BLaER1 treated with 17β-estradiol and CSF1 and Interleukin-3, amounts not matched to agents 10 nM and 100 nM (cell line): ENCODE data around the gene ASCL2.
"Not testable (repeated sequence)": the region's sequence is repeated elsewhere in the genome, so short reads cannot be mapped to it uniquely, and the experiment has no call there.

Experiments used
- H3K27ac ChIP-seq, 11 experiments: shearing (Covaris generic); formaldehyde crosslinking; 2 replicates each; pipeline ENCODE4 v1.8.1; 2022
- H3K27me3 ChIP-seq, 11 experiments: shearing (Covaris generic); formaldehyde crosslinking; 2 replicates each; pipeline ENCODE4 v1.8.1; 2022
- H3K36me3 ChIP-seq, 11 experiments: shearing (Covaris generic); formaldehyde crosslinking; 2 replicates each; pipeline ENCODE4 v1.8.1; 2022
- H3K4me1 ChIP-seq, 10 experiments: shearing (Covaris generic); formaldehyde crosslinking; 2 replicates each; pipeline ENCODE4 v1.8.1; 2022
- H3K4me2 ChIP-seq, 11 experiments: shearing (Covaris generic); formaldehyde crosslinking; 2 replicates each; pipeline ENCODE4 v1.8.1; 2022
- H3K4me3 ChIP-seq, 10 experiments: shearing (Covaris generic); formaldehyde crosslinking; 2 replicates each; pipeline ENCODE4 v1.8.1; 2022
- H3K9ac ChIP-seq, 11 experiments: shearing (Covaris generic); formaldehyde crosslinking; 2 replicates each; pipeline ENCODE4 v1.8.1; 2022
- H3K9me3 ChIP-seq, 11 experiments: shearing (Covaris generic); formaldehyde crosslinking; replicated peaks in 1 of 11; 2 replicates each; pipeline ENCODE4 v1.8.1; 2022
- H4K20me1 ChIP-seq, 11 experiments: shearing (Covaris generic); formaldehyde crosslinking; 2 replicates each; pipeline ENCODE4 v1.8.1; 2022
- Cebpa-rat ChIP-seq, 11 experiments: shearing (Covaris generic); IDR thresholded peaks; 2 replicates each; pipeline ENCODE4 v1.8.1; 2022

ASCL2 gene

GRCh38 chr11:2250041-2250440 lies 20.3 kb downstream of the ASCL2 start:
- H3K9ac ChIP-seq = peak overlapping the region in 1 of 11 experiments; percentile 16; a peak in 1 of 22 replicates
- peak overlapping the region in 9 of 11 experiments; percentile 15 to 76 (median 60); a peak in 17 of 22 replicates for H3K4me2 ChIP-seq
- H4K20me1 ChIP-seq = no peaks in the 10 kb centered on the region; a peak in 3 of 22 replicates
- peaks cover 0 to 18% (median 7%) of the 10 kb centered on the region in 11 experiments; a peak in 10 of 22 replicates for H3K27me3 ChIP-seq
- H3K4me3 ChIP-seq = no peak overlapping the region
- H3K4me1 ChIP-seq = peaks cover 0 to 31% (median 27%) of the 10 kb centered on the region in 10 experiments; a peak in 18 of 20 replicates
- no peak for TF ChIP-seq Cebpa-rat (IDR thresholded peaks at IDR 0.05)
- no peaks in the 10 kb centered on the region for H3K36me3 ChIP-seq
- peaks cover 0 to 13% (median 0%) of the 10 kb centered on the region in 11 experiments; a peak in 2 of 22 replicates for H3K9me3 ChIP-seq
- no peak overlapping the region for H3K27ac ChIP-seq

- H4K20me1 ChIP-seq = no peaks in the 10 kb centered on the region; a peak in 3 of 22 replicates
- H3K27ac ChIP-seq = no peak overlapping the region
- H3K4me2 ChIP-seq = peak overlapping the region; percentile 1 to 76 (median 63); a peak in 20 of 22 replicates
- H3K36me3 ChIP-seq = no peaks in the 10 kb centered on the region
- TF ChIP-seq Cebpa-rat (IDR thresholded peaks at IDR 0.05) = no peak
- peaks cover 0 to 7% (median 0%) of the 10 kb centered on the region in 11 experiments; a peak in 1 of 22 replicates for H3K9me3 ChIP-seq
- no peak overlapping the region for H3K9ac ChIP-seq
- H3K27me3 ChIP-seq = peaks cover 0 to 18% (median 7%) of the 10 kb centered on the region in 11 experiments; a peak in 10 of 22 replicates
- H3K4me3 ChIP-seq = no peak overlapping the region
- peaks cover 0 to 31% (median 27%) of the 10 kb centered on the region in 10 experiments; a peak in 18 of 20 replicates for H3K4me1 ChIP-seq
Observed at GRCh38 chr11:2249189-2249916, 21.0 kb downstream of the ASCL2 start.

- Histone ChIP-seq H3K27ac (no peak overlapping the region), H3K36me3 (no peaks in the 10 kb centered on the region), H4K20me1 (no peaks in the 10 kb centered on the region; a peak in 3 of 22 replicates), H3K4me3 (no peak overlapping the region), H3K9me3 (peaks cover 0 to 1% (median 0%) of the 10 kb centered on the region in 11 experiments; a peak in 1 of 22 replicates), H3K4me1 (peaks cover 0 to 31% (median 27%) of the 10 kb centered on the region in 10 experiments; a peak in 18 of 20 replicates), H3K4me2 (peak overlapping the region; percentile 1 to 76 (median 63); a peak in 20 of 22 replicates), H3K9ac (no peak overlapping the region), H3K27me3 (peaks cover 0 to 18% (median 7%) of the 10 kb centered on the region in 11 experiments; a peak in 10 of 22 replicates)
- no peak for TF ChIP-seq Cebpa-rat (IDR thresholded peaks at IDR 0.05)
Observed at GRCh38 chr11:2248762-2249161, 21.6 kb downstream of the ASCL2 start.

GRCh38 chr11:2248242-2248641 lies 22.1 kb downstream of the ASCL2 start:
- TF ChIP-seq Cebpa-rat (IDR thresholded peaks at IDR 0.05) = no peak
- peak overlapping the region in 8 of 11 experiments; percentile 53 to 76 (median 69); a peak in 9 of 22 replicates for H3K4me2 ChIP-seq
- no peak overlapping the region for H3K9ac ChIP-seq
- no peak overlapping the region for H3K4me3 ChIP-seq
- H3K27me3 ChIP-seq = peaks cover 0 to 18% (median 7%) of the 10 kb centered on the region in 11 experiments; a peak in 10 of 22 replicates
- peaks cover 0 to 31% (median 27%) of the 10 kb centered on the region in 10 experiments; a peak in 18 of 20 replicates for H3K4me1 ChIP-seq
- no peaks in the 10 kb centered on the region; a peak in 3 of 22 replicates for H4K20me1 ChIP-seq
- peaks cover 0 to 5% (median 0%) of the 10 kb centered on the region in 11 experiments; a peak in 6 of 22 replicates for H3K9me3 ChIP-seq
- H3K36me3 ChIP-seq = no peaks in the 10 kb centered on the region
- no peak overlapping the region for H3K27ac ChIP-seq

- Histone ChIP-seq H3K36me3 (no peaks in the 10 kb centered on the region), H3K4me2 (no peak overlapping the region), H3K27ac (no peak overlapping the region), H3K4me1 (peaks cover 0 to 31% (median 27%) of the 10 kb centered on the region in 10 experiments; a peak in 18 of 20 replicates), H4K20me1 (no peaks in the 10 kb centered on the region; a peak in 3 of 22 replicates), H3K9me3 (peaks cover 4 to 12% (median 7%) of the 10 kb centered on the region in 11 experiments; a peak in 20 of 22 replicates), H3K9ac (no peak overlapping the region), H3K27me3 (peaks cover 0 to 18% (median 7%) of the 10 kb centered on the region in 11 experiments; a peak in 10 of 22 replicates), H3K4me3 (no peak overlapping the region)
- TF ChIP-seq Cebpa-rat (IDR thresholded peaks at IDR 0.05) = no peak
Observed at GRCh38 chr11:2247496-2247895, 22.9 kb downstream of the ASCL2 start.

- Histone ChIP-seq H3K4me3 (no peak overlapping the region), H3K36me3 (no peaks in the 10 kb centered on the region), H3K4me2 (no peak overlapping the region), H3K27me3 (no peaks in the 10 kb centered on the region), H4K20me1 (no peaks in the 10 kb centered on the region), H3K9ac (no peak overlapping the region), H3K27ac (no peak overlapping the region), H3K9me3 (peaks cover 17 to 37% (median 31%) of the 10 kb centered on the region in 11 experiments; a peak in 21 of 22 replicates), H3K4me1 (no peaks in the 10 kb centered on the region)
- no peak for TF ChIP-seq Cebpa-rat (IDR thresholded peaks at IDR 0.05)
Observed at GRCh38 chr11:2240834-2241233, 29.6 kb downstream of the ASCL2 start.

GRCh38 chr11:2237457-2238238 lies 32.7 kb downstream of the ASCL2 start:
- TF ChIP-seq Cebpa-rat (IDR thresholded peaks at IDR 0.05) = no peak
- Histone ChIP-seq H3K4me2 (no peak overlapping the region), H3K9me3 (peaks cover 14 to 29% (median 25%) of the 10 kb centered on the region in 11 experiments; a peak in 21 of 22 replicates), H4K20me1 (no peaks in the 10 kb centered on the region), H3K9ac (no peak overlapping the region), H3K27ac (no peak overlapping the region), H3K36me3 (no peaks in the 10 kb centered on the region), H3K4me3 (no peak overlapping the region), H3K27me3 (no peaks in the 10 kb centered on the region), H3K4me1 (no peaks in the 10 kb centered on the region)

- not testable (repeated sequence) for H3K4me2 ChIP-seq, H3K27ac ChIP-seq, H3K9ac ChIP-seq
Observed at GRCh38 chr11:2236381-2237134, 33.8 kb downstream of the ASCL2 start.

More at GRCh38 chr11:2236381-2237134, 33.8 kb downstream of the ASCL2 start:
- H3K36me3 ChIP-seq, H3K4me3 ChIP-seq, H3K4me1 ChIP-seq, H4K20me1 ChIP-seq, H3K27me3 ChIP-seq: not testable (repeated sequence)
- peaks cover 11 to 22% (median 14%) of the 10 kb centered on the region in 11 experiments; a peak in 18 of 22 replicates for H3K9me3 ChIP-seq
